Mucosa of descending colon (tissue), 3 donors: ENCODE results near the gene DOK7. TPM values are rescaled to one million over a fixed set of nuclear protein-coding genes. Genes with fewer than 3 reads are reported as not detected.

Experiments used
- ATAC-seq: fragments of 200-7000 bp; cut with Tn5 transposase; one replicate; pipeline ENCODE4 v1.9.1; 2020; ENCODE audit warnings: mild to moderate bottlenecking, moderate library complexity
- DNase-seq, 3 donors: peaks; one replicate each; pipeline ENCODE4 v3.0.0-alpha.2; 2020
- H3K36me3 ChIP-seq: fragments of 200-600 bp; one replicate; pipeline ENCODE4 v1.8.0; 2021; ENCODE audit warnings: low read depth, mild to moderate bottlenecking
- H3K4me1 ChIP-seq: fragments of 200-600 bp; one replicate; pipeline ENCODE4 v1.8.0; 2021; ENCODE audit warnings: low read depth, mild to moderate bottlenecking
- H3K4me3 ChIP-seq: fragments of 200-600 bp; one replicate; pipeline ENCODE4 v1.8.0; 2021; ENCODE audit warnings: mild to moderate bottlenecking
- H3K9me3 ChIP-seq: fragments of 200-600 bp; one replicate; pipeline ENCODE4 v1.8.0; 2021; ENCODE audit warnings: mild to moderate bottlenecking
- CTCF ChIP-seq: fragments of 200-600 bp; IDR thresholded peaks from one replicate; pipeline ENCODE4 v1.8.0; 2022; ENCODE audit warnings: antibody characterized with exemption, mild to moderate bottlenecking
- intact Hi-C, 2 donors: fragments of 100-400 bp; cut with DNase I in 1 of 2; cut with micrococcal nuclease in 1 of 2; formaldehyde crosslinking; loops; one replicate each; pipeline versions ENCODE4 v1.11.0 to v1.11.1; 2022; cut with DNase I, micrococcal nuclease
- total RNA-seq, 3 donors: library from RNA; stranded (reverse); fragmentation: NEBNext Ultra II Directional in 2 of 3; extraction: Animal tissue kit (Norgen Biotek cat#: 25700) in 2 of 3; gene quantifications; one replicate each; pipeline versions ENCODE4 v1.2.1 to v1.2.4, GENCODE V29; 2021 to 2023
- donor health status: DM: no; HTN: no; CAD: no; lungs with moderate emphysema.
- donor health status: DM: no; HTN: no; CAD: no.
- donor health status: DM: no; HTN: yes; CAD: no.

Gene DOK7
- total RNA-seq, 3 donors from 2014 or later = 0.28 to 0.61 (median 0.39) TPM

- ATAC-seq = no peak
- H3K36me3 ChIP-seq = no peaks in the 10 kb centered on the region
These were observed 33.5 kb upstream of the DOK7 start for GRCh38 chr4:3429651-3430050.

GRCh38 chr4:3430524-3430923, 32.6 kb upstream of the DOK7 start:
- ATAC-seq = no peak
- Histone ChIP-seq H3K4me1 (no peaks in the 10 kb centered on the region), H3K9me3 (no peaks in the 10 kb centered on the region), H3K4me3 (no peak overlapping the region), H3K36me3 (no peaks in the 10 kb centered on the region)
- intact Hi-C loops = no loop called here
- TF ChIP-seq CTCF = no peak
- no peak for DNase-seq

More at GRCh38 chr4:3429651-3430050, 33.5 kb upstream of the DOK7 start:
- H3K9me3 ChIP-seq = no peaks in the 10 kb centered on the region
- no peak for TF ChIP-seq CTCF
- no peak overlapping the region for H3K4me3 ChIP-seq
- no peak for DNase-seq
- H3K4me1 ChIP-seq = no peaks in the 10 kb centered on the region
- intact Hi-C loops = no loop called here

- intact Hi-C loops = no loop called here
These were observed 31.6 kb upstream of the DOK7 start for GRCh38 chr4:3431446-3431993.

GRCh38 chr4:3432381-3432790, 30.7 kb upstream of the DOK7 start:
- Histone ChIP-seq H3K4me1 (no peaks in the 10 kb centered on the region), H3K36me3 (no peaks in the 10 kb centered on the region), H3K4me3 (no peak overlapping the region), H3K9me3 (no peaks in the 10 kb centered on the region)
- TF ChIP-seq CTCF = no peak
- intact Hi-C loops = no loop called here
- ATAC-seq (no peak), DNase-seq (peak in 1 of 3 donors; percentile 29)

More at GRCh38 chr4:3431446-3431993, 31.6 kb upstream of the DOK7 start:
- Histone ChIP-seq H3K4me3 (no peak overlapping the region), H3K4me1 (no peaks in the 10 kb centered on the region), H3K36me3 (no peaks in the 10 kb centered on the region), H3K9me3 (no peaks in the 10 kb centered on the region)
- TF ChIP-seq CTCF = no peak
- DNase-seq (peak in 1 of 3 donors; percentile 38), ATAC-seq (no peak)

- DNase-seq (peak in 1 of 3 donors; percentile 36), ATAC-seq (no peak)
- Histone ChIP-seq H3K4me1 (no peaks in the 10 kb centered on the region), H3K36me3 (no peaks in the 10 kb centered on the region), H3K9me3 (no peaks in the 10 kb centered on the region), H3K4me3 (no peak overlapping the region)
- intact Hi-C loops = no loop called here
- TF ChIP-seq CTCF = no peak
These were observed 29.8 kb upstream of the DOK7 start for GRCh38 chr4:3433138-3433869.
